ENCODE measurements around the gene GPRIN3. TPM values are rescaled to one million over a fixed set of nuclear protein-coding genes. Genes with fewer than 3 reads are reported as not detected.

GPRIN3 gene
- total and polyA plus RNA-seq, 2 donors (not counting 1 experiment from before 2014, with no cell fraction given): 0.22 to 1.5 TPM

- intact Hi-C loops (cut with micrococcal nuclease): loop anchor here (5.0 to 10.0 kb wide), 2 partner anchors 35 to 828 kb away; partner anchors contain the start of gene CCSER1
- Histone ChIP-seq H2AFZ (ENCODE audit: insufficient read depth, low read depth, low read length, poor library complexity, severe bottlenecking) (no peak overlapping the region), H3K79me2 (ENCODE audit: control insufficient read depth, insufficient read depth, low read length) (no peaks in the 10 kb centered on the region), H4K20me1 (ENCODE audit: control insufficient read depth, insufficient read depth, low read length, poor library complexity, severe bottlenecking) (no peaks in the 10 kb centered on the region), H3K9ac (ENCODE audit: low read length) (no peak overlapping the region), H3K4me2 (replicated peaks; ENCODE audit: low read depth, low read length, poor library complexity, severe bottlenecking) (peak overlapping the region; percentile 70), H3K9me3 (ENCODE audit: control extremely low read depth in 1 of 3, control insufficient read depth in 2 of 3, insufficient read depth in 1 of 3, low read length in 2 of 3) (no peaks in the 10 kb centered on the region), H3K27ac (ENCODE audit: low read length in 2 of 2) (no peak overlapping the region), H3K4me1 (ENCODE audit: control insufficient read depth in 2 of 2, insufficient read depth in 2 of 2, low read length in 2 of 2) (peaks cover 54 to 59% of the 10 kb centered on the region in 2 donors), H3K36me3 (replicated peaks in 1 of 2; ENCODE audit: control extremely low read depth in 1 of 2, control insufficient read depth in 1 of 2, extremely low read depth in 1 of 2, insufficient read depth in 2 of 2, low read length in 1 of 2) (no peaks in the 10 kb centered on the region), H3K27me3 (replicated peaks in 1 of 4; ENCODE audit: control extremely low read depth in 1 of 4, control insufficient read depth in 3 of 4, insufficient read depth in 4 of 4, low read length in 3 of 4) (peaks cover 0 to 9% (median 2%) of the 10 kb centered on the region in 4 experiments), H3K4me3 (ENCODE audit: control extremely low read depth in 1 of 5, extremely low read depth in 1 of 5, insufficient read depth in 1 of 5, low read depth in 2 of 5, low read length in 4 of 5) (no peak overlapping the region)
- peaks cover 51% of the 10 kb centered on the region for H3K4me1 Mint-ChIP-seq
- H3K4me3 Mint-ChIP-seq: no peak overlapping the region
- no peak for DNase-seq
- ChIA-PET POLR2A (no interaction called here), CTCF (interaction anchor here (1.0 to 1.5 kb wide), 2 partner anchors 12 to 42 kb away, joined by 4 to 5 read pairs; no protein-coding TSS in a partner anchor)
- H3K27me3 Mint-ChIP-seq: peaks cover 17% of the 10 kb centered on the region
- H3K27ac Mint-ChIP-seq: no peak overlapping the region
- H3K9me3 Mint-ChIP-seq (ENCODE audit: insufficient read depth): no peaks in the 10 kb centered on the region
- TF ChIP-seq CTCF (IDR thresholded peaks at IDR 0.05): no peak
- no peak for TF ChIP-seq EZH2 (IDR thresholded peaks at IDR 0.05; ENCODE audit: borderline replicate concordance, insufficient read depth, low read depth, low read length, poor library complexity, severe bottlenecking)
- no peak for ATAC-seq (ENCODE audit: low read depth)
- WGBS (ENCODE audit: insufficient coverage): no CpG with 5 or more reads among the region's 2 CpGs
These were observed 10.7 kb downstream of the GPRIN3 start for GRCh38 chr4:89296896-89297295.

GRCh38 chr4:89296399-89296798 lies 11.2 kb downstream of the GPRIN3 start:
- Mint-ChIP-seq H3K4me3 (no peak overlapping the region), H3K9me3 (ENCODE audit: insufficient read depth) (no peaks in the 10 kb centered on the region), H3K4me1 (peaks cover 51% of the 10 kb centered on the region), H3K27ac (no peak overlapping the region), H3K27me3 (peaks cover 18% of the 10 kb centered on the region)
- WGBS (ENCODE audit: insufficient coverage): no CpG with 5 or more reads among the region's 1 CpG
- Histone ChIP-seq H3K27me3 (replicated peaks in 1 of 4; ENCODE audit: control extremely low read depth in 1 of 4, control insufficient read depth in 3 of 4, insufficient read depth in 4 of 4, low read length in 3 of 4) (peaks cover 0 to 9% (median 2%) of the 10 kb centered on the region in 4 experiments), H3K9me3 (ENCODE audit: control extremely low read depth in 1 of 3, control insufficient read depth in 2 of 3, insufficient read depth in 1 of 3, low read length in 2 of 3) (peaks cover 0 to 2% (median 1%) of the 10 kb centered on the region in 3 donors), H3K4me2 (replicated peaks; ENCODE audit: low read depth, low read length, poor library complexity, severe bottlenecking) (no peak overlapping the region), H2AFZ (ENCODE audit: insufficient read depth, low read depth, low read length, poor library complexity, severe bottlenecking) (no peak overlapping the region), H3K27ac (ENCODE audit: low read length in 2 of 2) (no peak overlapping the region), H3K79me2 (ENCODE audit: control insufficient read depth, insufficient read depth, low read length) (no peaks in the 10 kb centered on the region), H3K9ac (ENCODE audit: low read length) (no peak overlapping the region), H4K20me1 (ENCODE audit: control insufficient read depth, insufficient read depth, low read length, poor library complexity, severe bottlenecking) (no peaks in the 10 kb centered on the region), H3K4me1 (ENCODE audit: control insufficient read depth in 2 of 2, insufficient read depth in 2 of 2, low read length in 2 of 2) (peaks cover 54 to 59% of the 10 kb centered on the region in 2 donors), H3K36me3 (replicated peaks in 1 of 2; ENCODE audit: control extremely low read depth in 1 of 2, control insufficient read depth in 1 of 2, extremely low read depth in 1 of 2, insufficient read depth in 2 of 2, low read length in 1 of 2) (no peaks in the 10 kb centered on the region), H3K4me3 (ENCODE audit: control extremely low read depth in 1 of 5, extremely low read depth in 1 of 5, insufficient read depth in 1 of 5, low read depth in 2 of 5, low read length in 4 of 5) (no peak overlapping the region)
- TF ChIP-seq EZH2 (IDR thresholded peaks at IDR 0.05; ENCODE audit: borderline replicate concordance, insufficient read depth, low read depth, low read length, poor library complexity, severe bottlenecking) (no peak), CTCF (IDR thresholded peaks at IDR 0.05) (no peak)
- intact Hi-C loops (cut with micrococcal nuclease): loop anchor here (5.0 to 10.0 kb wide), 2 partner anchors 36 to 828 kb away; partner anchors contain the start of gene CCSER1
- ChIA-PET CTCF (no interaction called here), POLR2A (no interaction called here)
- ATAC-seq (ENCODE audit: low read depth) (no peak), DNase-seq (no peak)
